ENCODE results near the gene ABI3BP.
"Not testable (repeated sequence)": the region's sequence is repeated elsewhere in the genome, so short reads cannot be mapped to it uniquely, and the experiment has no call there.

The ABI3BP gene, protein sequence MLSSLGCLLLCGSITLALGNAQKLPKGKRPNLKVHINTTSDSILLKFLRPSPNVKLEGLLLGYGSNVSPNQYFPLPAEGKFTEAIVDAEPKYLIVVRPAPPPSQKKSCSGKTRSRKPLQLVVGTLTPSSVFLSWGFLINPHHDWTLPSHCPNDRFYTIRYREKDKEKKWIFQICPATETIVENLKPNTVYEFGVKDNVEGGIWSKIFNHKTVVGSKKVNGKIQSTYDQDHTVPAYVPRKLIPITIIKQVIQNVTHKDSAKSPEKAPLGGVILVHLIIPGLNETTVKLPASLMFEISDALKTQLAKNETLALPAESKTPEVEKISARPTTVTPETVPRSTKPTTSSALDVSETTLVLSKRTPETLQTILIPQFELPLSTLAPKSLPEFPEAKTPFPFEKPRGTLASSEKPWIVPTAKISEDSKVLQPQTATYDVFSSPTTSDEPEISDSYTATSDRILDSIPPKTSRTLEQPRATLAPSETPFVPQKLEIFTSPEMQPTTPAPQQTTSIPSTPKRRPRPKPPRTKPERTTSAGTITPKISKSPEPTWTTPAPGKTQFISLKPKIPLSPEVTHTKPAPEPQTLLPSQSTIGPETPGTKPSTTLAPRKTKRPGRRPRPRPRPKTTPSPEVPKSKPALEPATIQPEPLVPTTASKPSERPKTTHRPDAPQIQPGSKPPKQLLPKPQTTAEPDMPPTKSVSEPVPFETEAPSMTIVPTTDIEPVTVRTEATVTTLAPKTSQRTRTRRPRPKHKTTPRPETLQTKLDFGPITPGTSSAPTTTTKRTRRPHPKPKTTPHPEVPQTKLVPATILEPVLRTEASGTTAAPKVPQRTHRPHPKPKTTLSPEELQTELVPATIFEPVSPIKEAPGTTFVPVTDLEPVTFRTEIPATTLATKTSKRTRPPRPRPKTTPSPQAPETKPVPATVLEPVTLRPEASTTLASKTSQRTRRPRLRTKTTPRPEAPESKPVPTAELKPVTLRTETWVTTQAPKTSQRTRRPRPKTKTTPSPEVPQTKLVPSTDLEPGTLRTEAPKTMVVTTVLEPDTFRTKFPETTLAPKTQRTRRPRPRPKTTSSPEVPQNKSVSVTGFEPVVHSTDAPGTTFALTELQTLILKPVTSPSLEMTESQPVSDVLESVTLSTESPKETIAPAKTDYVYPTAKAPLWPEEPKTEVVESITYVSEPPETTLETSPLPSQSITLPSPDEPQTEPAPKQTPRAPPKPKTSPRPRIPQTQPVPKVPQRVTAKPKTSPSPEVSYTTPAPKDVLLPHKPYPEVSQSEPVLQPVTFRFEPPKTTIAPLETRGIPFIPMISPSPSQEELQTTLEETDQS (N-terminal part only)
- total RNA-seq = 0 to 0.14 reads per million in 2 donors

DNA sequence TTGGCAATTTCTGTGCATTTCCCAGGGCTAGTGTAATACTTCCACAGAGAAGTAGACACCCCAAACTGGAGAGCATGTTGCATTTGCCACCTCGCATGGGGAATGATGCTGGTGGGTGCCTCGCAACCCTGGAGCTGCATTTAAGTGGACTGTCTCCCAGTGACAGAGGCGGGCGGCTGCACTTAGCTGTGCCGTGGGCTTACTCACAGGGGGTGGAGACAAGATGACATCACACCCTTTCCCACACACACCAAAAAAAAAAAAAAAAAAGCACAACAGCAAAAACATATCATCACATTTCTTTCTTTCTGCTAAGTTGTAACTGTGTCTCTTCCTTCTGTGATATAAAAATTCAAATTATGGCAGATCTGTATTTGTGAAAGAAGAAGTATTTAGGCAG, at the start of gene ABI3BP:
ABI3BP (minus strand) TSS at position 113 of the 400 bp plus-strand sequence; CDS start at position 76, 37 bp downstream.
- DNase-seq = no peak

GRCh38 chr3:101039285-101039684, 46.1 kb upstream of the ABI3BP start:
- no peak for DNase-seq

DNA sequence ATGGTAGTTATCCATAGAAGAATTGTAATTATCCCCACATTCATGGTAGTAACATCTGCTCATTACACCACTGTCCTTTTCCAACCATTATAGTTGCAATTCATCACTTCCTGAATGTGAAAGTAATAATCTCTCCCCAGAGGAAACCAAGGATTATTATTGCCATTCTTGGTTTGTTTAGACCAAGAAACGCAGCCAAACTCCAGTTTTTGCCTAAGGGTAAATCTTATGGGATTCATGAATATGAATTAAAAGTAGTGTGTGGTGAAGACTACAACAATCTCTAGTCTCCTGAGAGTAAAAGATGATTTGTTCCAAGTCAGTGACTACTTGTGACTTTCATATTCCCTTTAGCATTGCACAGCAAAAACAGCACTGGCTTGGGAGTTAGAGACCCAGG, 45.7 kb upstream of the ABI3BP start:
- DNase-seq = no peak

DNA sequence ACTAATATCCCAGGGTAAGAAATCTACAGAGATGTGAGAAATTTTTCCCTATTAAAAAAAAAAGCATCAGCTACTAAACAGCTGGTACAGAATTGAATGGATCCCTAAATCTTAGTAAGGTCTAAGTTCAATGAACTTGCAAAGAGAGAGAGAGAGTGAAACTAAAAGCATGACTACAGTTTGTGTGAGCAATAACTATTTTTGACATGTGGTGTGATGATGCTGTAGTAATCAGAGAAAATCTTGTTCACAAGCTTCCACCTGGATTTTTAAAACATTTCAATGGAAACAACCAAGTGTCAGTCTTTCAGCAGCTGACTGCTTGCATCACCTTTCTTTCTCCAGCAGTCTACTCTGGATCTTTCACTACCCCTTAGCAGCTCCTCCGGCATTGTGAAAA, 45.2 kb upstream of the ABI3BP start:
- DNase-seq = no peak

- no peak for DNase-seq
Measured at GRCh38 chr3:101037613-101038012, 44.4 kb upstream of the ABI3BP start.

GRCh38 chr3:101036676-101037075, 43.5 kb upstream of the ABI3BP start:
- DNase-seq = no peak

DNA sequence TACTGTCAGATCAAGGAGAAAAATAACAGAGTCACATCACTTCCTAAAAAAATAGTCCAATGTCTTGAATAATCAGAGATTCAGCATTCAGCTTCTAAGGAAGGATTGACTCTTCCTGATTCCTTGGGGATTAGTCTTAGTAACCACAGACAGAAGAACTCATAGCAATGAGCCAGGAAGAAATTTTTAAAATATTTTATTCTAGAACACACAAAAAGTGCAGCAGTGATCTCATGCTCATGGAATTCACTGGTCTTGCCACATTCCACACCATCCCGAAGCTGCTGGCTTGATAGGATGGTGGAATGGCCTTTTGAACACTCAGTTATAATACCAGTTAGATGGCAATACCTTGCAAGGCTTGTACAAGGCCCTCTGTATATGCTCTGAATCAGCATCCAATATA, 43.0 kb upstream of the ABI3BP start:
- DNase-seq = no peak

DNA sequence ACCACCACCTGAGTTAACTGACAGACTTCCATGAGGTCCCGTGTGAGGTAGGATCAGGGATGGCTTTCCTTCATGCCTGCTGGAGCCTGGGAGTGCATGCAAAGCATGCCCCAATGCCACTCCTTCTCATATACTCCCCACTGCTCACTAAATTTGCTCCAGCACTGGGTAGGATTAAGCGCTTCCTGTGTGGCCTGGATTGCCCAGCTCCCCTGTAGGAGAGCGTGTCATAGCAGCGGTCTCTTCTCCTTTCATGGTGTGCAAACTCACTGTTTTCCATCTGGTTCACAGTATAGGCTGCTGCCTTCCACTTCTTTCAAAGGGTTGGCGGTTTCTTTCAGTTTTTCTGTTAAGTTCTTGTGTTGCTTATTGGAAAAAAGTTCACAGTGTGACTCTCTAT, 34.1 kb upstream of the ABI3BP start:
- no peak for DNase-seq

- DNase-seq = no peak
Measured at GRCh38 chr3:101026881-101027280, 33.7 kb upstream of the ABI3BP start.

- DNase-seq = no peak
Measured at GRCh38 chr3:101026244-101026643, 33.0 kb upstream of the ABI3BP start.

DNA sequence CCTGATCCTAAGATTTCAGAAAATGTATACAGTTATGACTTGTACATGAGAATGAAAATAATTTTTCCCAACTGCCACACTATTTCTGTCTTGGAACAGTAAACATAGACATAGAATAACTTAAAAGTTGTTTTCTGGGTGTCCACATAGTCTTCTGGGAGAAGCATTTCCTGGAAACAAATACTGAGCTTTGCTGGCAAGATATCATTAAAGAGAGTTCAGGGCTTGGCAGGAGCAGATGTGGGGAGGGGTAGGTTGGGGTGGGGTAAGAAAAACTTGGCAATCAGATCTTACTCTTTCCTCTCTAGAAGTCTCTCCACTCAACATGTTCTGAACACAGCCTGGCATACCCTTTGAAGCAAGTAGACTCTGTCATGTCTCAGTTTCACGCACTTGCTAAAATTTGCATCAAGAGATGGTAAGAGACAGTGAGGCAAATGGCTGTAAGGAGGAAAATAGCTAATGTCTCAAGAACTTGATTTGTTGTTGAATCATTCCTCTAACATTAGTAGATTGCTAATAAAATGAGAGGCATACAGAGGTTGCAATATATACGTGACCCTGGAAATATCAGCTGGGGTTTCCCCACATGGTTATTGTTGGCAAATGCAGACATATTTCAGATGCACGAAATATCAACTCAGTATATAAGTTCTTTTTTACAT, 27.3 kb upstream of the ABI3BP start:
- no peak for DNase-seq

- no peak for DNase-seq
Measured at GRCh38 chr3:101017017-101017416, 23.8 kb upstream of the ABI3BP start.

- DNase-seq = not testable (repeated sequence)
Measured at GRCh38 chr3:101012312-101012711, 19.1 kb upstream of the ABI3BP start.

DNA sequence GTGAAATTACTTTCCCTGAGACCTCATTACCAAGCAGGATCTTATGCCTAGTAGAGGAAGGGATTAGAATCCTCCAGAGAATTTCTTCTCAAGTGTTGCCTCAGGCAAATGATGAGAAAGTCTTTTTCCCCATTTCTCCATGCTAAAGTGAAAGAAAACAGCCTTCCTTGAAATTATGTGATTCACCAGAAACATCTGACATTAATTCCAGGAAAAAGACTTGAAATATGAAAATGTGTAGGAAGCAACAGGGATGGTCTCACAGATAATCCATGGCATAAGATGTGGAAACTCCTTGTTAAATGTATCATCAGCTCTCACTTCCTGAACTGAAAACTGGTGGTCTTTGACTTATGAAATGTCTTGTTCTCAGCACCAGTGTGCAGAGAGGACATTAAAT, 17.9 kb upstream of the ABI3BP start:
- DNase-seq = no peak

- no peak for DNase-seq
Measured at GRCh38 chr3:101010296-101010695, 17.1 kb upstream of the ABI3BP start.

DNA sequence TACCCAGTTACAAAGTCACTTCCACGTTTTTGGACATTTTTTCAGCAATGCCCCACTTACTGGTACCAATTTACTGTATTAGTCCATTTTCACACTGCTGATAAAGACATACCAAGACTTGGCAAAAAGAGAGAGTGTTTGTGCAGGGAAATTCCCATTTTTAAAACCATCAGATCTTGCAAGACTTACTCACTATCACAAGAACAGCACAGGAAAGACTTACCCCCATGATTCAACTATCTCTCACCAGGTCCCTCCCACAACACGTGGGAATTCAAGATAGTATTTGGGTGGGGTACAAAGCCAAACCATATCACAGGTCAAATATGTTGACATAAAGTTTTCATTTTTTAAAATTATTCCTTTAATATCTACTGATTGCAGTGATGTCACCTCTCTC, 16.2 kb upstream of the ABI3BP start:
- no peak for DNase-seq

DNA sequence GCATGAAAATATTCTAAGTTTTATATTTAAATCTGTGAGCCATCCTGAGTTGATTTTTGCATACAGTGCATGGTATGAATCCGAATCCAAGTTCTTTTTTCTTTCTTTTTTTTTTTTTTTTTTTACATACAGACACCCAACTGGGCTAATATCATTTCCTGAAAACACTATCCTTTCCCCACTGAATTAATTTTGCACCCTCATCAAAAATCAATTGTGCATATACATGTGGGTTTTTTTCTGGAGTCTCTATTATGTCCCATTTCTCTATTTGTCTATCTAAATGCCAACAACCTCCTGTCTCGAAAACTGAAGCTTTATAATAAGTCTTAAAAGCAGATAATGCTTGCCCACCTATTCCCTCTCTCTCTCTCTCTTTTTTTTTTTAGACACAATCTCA, 5.9 kb upstream of the ABI3BP start:
- DNase-seq = no peak

DNA sequence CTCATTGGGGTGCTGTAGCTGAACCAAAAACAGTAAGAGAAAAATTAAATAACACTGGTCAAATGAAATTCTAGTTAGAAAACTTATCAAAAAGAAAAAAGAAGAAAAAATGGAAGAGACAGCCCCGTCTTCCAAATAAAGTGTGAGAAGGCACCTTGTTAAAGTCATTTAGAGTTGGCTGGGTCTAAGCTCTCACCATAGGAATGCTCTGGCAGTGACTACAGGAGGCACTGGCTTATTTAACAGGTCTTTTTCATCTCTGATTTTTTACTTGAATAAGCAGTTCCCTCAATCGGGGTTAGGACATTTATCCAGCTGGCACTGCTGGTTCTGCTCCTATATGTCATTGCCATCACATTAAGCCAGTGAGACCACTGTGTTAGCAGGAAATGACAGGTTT, 1.6 kb upstream of the ABI3BP start:
- DNase-seq = no peak

- no peak for DNase-seq
Measured at GRCh38 chr3:100994187-100994586, 966 bp upstream of the ABI3BP start.

DNA sequence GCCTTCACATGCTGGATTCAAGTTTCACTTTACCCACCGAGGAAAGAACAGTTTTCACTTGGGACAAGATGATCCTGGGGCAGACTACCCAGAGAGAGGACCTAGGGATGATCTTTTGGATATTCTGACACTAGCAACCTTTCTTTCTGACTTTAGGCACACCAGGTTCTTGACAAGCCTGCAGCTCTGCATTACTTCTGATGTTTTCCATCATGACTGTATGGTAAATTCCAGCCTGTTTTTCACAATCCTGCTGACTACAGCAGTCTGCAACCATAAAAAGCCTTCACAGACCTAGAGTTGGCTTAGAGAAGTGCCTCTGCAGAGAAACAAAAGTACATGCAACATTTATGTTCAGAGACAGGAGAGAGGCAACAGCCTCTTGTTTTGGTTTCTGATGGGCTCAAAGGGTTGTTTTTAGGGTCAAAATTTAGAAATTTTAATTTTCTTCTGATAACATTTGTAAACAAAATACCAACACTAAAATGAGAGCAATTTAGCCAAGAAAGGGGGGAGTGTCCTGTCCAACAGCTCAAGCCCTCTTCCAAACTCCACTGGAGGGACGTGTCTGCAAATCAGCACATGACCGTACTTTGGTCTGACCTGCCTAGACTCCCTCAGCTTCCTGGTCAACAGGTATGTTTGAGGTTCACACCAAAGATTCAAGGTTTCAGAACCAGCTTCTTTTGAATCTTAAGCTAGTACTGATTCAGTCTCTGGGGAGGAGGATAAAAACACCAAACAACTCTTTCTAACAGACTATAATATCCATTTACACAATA, 799 bp downstream of the ABI3BP start:
- DNase-seq = no peak

DNA sequence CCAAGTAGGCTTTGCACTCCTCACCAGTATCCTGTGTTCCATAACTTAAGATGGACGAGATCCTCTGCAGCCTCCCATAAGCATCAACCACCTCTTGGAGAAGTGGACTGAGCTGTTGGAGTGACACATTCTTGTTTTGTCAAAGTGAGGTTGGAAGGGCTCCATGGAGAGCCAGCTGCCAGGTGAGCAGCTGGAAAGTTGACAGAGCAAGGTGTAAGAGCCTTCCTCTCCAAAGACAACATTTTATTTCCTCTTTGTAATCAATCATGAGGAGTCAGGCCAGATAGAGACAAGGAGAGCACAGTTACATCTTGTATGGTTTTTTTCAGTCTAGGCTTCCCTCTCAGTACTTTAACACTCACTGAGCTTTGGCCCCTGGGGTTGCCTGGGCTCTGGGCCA, 5.1 kb downstream of the ABI3BP start:
- DNase-seq = no peak

- no peak for DNase-seq
Measured at GRCh38 chr3:100984308-100984707, 8.9 kb downstream of the ABI3BP start.
